AG04450 (cell line): Measurements from ENCODE around the gene CBL. TPM values are rescaled to one million over a fixed set of nuclear protein-coding genes. Genes with fewer than 3 reads are reported as not detected.
"Not testable (repeated sequence)": the region's sequence is repeated elsewhere in the genome, so short reads cannot be mapped to it uniquely, and the experiment has no call there.

ENCODE experiments used
- CTCF ChIA-PET: fragments of 300-600, 350-600 bp; formaldehyde crosslinking; extraction: SDS; loops from one replicate; lab custom pipeline; 2022; ENCODE audit warnings: antibody characterized with exemption, inconsistent platforms; lab: Charles Lee
- POLR2A ChIA-PET: fragments of 350-600 bp; formaldehyde crosslinking; extraction: SDS; loops from one replicate; lab custom pipeline; 2021; ENCODE audit warnings: antibody characterized with exemption, inconsistent platforms; lab: Yijun Ruan, JAX
- DNase-seq: peaks from one replicate; pipeline ENCODE4 v3.0.0-alpha.2; 2011; ENCODE audit warnings: low read depth, low spot score
- H3K27ac ChIP-seq: one replicate; pipeline ENCODE4 v1.5.1; 2012; ENCODE audit warnings: low read depth, low read length, control low read depth
- H3K27me3 ChIP-seq: one replicate; pipeline ENCODE4 v1.6.0; 2012; ENCODE audit warnings: low read length; ENCODE audit not compliant: control insufficient read depth, insufficient read depth
- H3K4me3 ChIP-seq: 2 replicates; pipeline ENCODE4 v1.5.1; 2011; ENCODE audit warnings: mild to moderate bottlenecking, low read depth, low read length, control low read depth
- H3K9me3 ChIP-seq: 2 replicates; pipeline ENCODE4 v1.5.1; 2012; ENCODE audit warnings: low read length; ENCODE audit not compliant: control insufficient read depth, insufficient read depth
- CTCF ChIP-seq: IDR thresholded peaks from 2 replicates; pipeline ENCODE4 v1.5.1; 2011; ENCODE audit warnings: low read depth, low read length, control low read depth, inconsistent platforms
- polyA plus RNA-seq: library from polyadenylated mRNA; depleted of rRNA; stranded (reverse); fragments of >200 nt; gene quantifications from 2 replicates; pipeline ENCODE4 v1.2.3, GENCODE V29; 2011

Gene CBL
- polyA plus RNA-seq, 1 experiment: 24.3 TPM

- no peak overlapping the region for H3K4me3 ChIP-seq
Observed at GRCh38 chr11:119180729-119181676, 25.1 kb upstream of the CBL start.

GRCh38 chr11:119181677-119182412 lies 24.3 kb upstream of the CBL start:
- Histone ChIP-seq H3K4me3 (no peak overlapping the region), H3K27me3 (peaks cover 12% of the 10 kb centered on the region), H3K27ac (no peak overlapping the region), H3K9me3 (no peaks in the 10 kb centered on the region)
- ChIA-PET POLR2A (no interaction called here), CTCF (interaction anchor here (0.7 to 1.1 kb wide), 4 partner anchors 10 to 22 kb away, joined by 3 to 4 read pairs (median 3); no protein-coding TSS in a partner anchor)
- DNase-seq: no peak
- TF ChIP-seq CTCF: no peak

More at GRCh38 chr11:119180729-119181676, 25.1 kb upstream of the CBL start:
- CTCF ChIA-PET: interaction anchor here (0.7 to 1.1 kb wide), 2 partner anchors 16 to 23 kb away, joined by 3 to 4 read pairs; no protein-coding TSS in a partner anchor
- no peak overlapping the region for H3K27ac ChIP-seq
- no peaks in the 10 kb centered on the region for H3K9me3 ChIP-seq
- peaks cover 6% of the 10 kb centered on the region for H3K27me3 ChIP-seq
- TF ChIP-seq CTCF: no peak
- DNase-seq: no peak
- POLR2A ChIA-PET: interaction anchor here (0.6 kb wide), 2 partner anchors 12 to 291 kb away, joined by 3 to 10 read pairs; no protein-coding TSS in a partner anchor

GRCh38 chr11:119184399-119184798 lies 21.7 kb upstream of the CBL start:
- H3K4me3 ChIP-seq, H3K27ac ChIP-seq, H3K9me3 ChIP-seq, CTCF ChIA-PET, POLR2A ChIA-PET, DNase-seq: not testable (repeated sequence)
- peaks cover 21% of the 10 kb centered on the region for H3K27me3 ChIP-seq

- ChIA-PET CTCF (interaction anchor here (0.7 to 1.0 kb wide), 2 partner anchors 19 to 122 kb away, joined by 3 to 8 read pairs; no protein-coding TSS in a partner anchor), POLR2A (no interaction called here)
- Histone ChIP-seq H3K4me3 (no peak overlapping the region), H3K27me3 (peaks cover 26% of the 10 kb centered on the region), H3K27ac (no peak overlapping the region), H3K9me3 (no peaks in the 10 kb centered on the region)
- TF ChIP-seq CTCF: no peak
- DNase-seq: no peak
Observed at GRCh38 chr11:119185981-119186634, 20.0 kb upstream of the CBL start.
